ENCODE results near the gene FNDC4. TPM values are rescaled to one million over a fixed set of nuclear protein-coding genes. Genes with fewer than 3 reads are reported as not detected.
A peak's percentile ranks its signal among the peaks of the same experiment; 100 is the strongest.

Gene FNDC4
- total RNA-seq, 1 experiment from 2014 or later: 2.4 TPM

GRCh38 chr2:27522400-27522945 is 27.5 kb upstream of the FNDC4 start:
- H3K27me3 Mint-ChIP-seq (ENCODE audit: insufficient read depth, unreplicated experiment): peaks cover 4% of the 10 kb centered on the region
- H3K9me3 Mint-ChIP-seq (ENCODE audit: unreplicated experiment): no peaks in the 10 kb centered on the region
- no peak overlapping the region for H3K4me3 ChIP-seq (ENCODE audit: low read depth, low read length)
- no peaks in the 10 kb centered on the region; the same call in 1 of the 2 replicates for H3K27me3 ChIP-seq (replicated peaks; ENCODE audit: control insufficient read depth, insufficient read depth, low read length)
- no peak for TF ChIP-seq CTCF (IDR thresholded peaks at IDR 0.05; ENCODE audit: insufficient read depth in 1 of 2, low read depth in 1 of 2, low read length in 1 of 2, severe bottlenecking in 1 of 2, unreplicated experiment in 1 of 2)
- POLR2A ChIA-PET: no interaction called here
- no peak overlapping the region for H3K4me3 Mint-ChIP-seq (ENCODE audit: unreplicated experiment)
- CTCF ChIA-PET: no interaction called here
- no peaks in the 10 kb centered on the region for H3K36me3 ChIP-seq (ENCODE audit: control insufficient read depth, insufficient read depth, low read length)
- peak in 1 of 2 experiments; percentile 21 for DNase-seq
- no TSS peak for BruUV-seq (replicated peaks)
- intact Hi-C loops (cut with micrococcal nuclease; ENCODE audit: unreplicated experiment): no loop called here
- H3K36me3 Mint-ChIP-seq (ENCODE audit: insufficient read depth, unreplicated experiment): no peaks in the 10 kb centered on the region
- no peaks in the 10 kb centered on the region for H3K4me1 ChIP-seq
- H3K9me3 ChIP-seq: no peaks in the 10 kb centered on the region
- H3K27ac Mint-ChIP-seq (ENCODE audit: unreplicated experiment): no peak overlapping the region
- no peaks in the 10 kb centered on the region for H3K4me1 Mint-ChIP-seq (ENCODE audit: low read depth, unreplicated experiment)

GRCh38 chr2:27520316-27520715 is 25.3 kb upstream of the FNDC4 start:
- ChIA-PET POLR2A (no interaction called here), CTCF (no interaction called here)
- BruUV-seq (replicated peaks): no TSS peak
- TF ChIP-seq CTCF (IDR thresholded peaks at IDR 0.05; ENCODE audit: insufficient read depth in 1 of 2, low read depth in 1 of 2, low read length in 1 of 2, severe bottlenecking in 1 of 2, unreplicated experiment in 1 of 2): no peak
- Histone ChIP-seq H3K9me3 (no peaks in the 10 kb centered on the region), H3K27me3 (replicated peaks; ENCODE audit: control insufficient read depth, insufficient read depth, low read length) (no peaks in the 10 kb centered on the region; the same call in 1 of the 2 replicates), H3K4me3 (ENCODE audit: low read depth, low read length) (no peak overlapping the region), H3K36me3 (ENCODE audit: control insufficient read depth, insufficient read depth, low read length) (no peaks in the 10 kb centered on the region), H3K4me1 (no peaks in the 10 kb centered on the region)
- Mint-ChIP-seq H3K36me3 (ENCODE audit: insufficient read depth, unreplicated experiment) (no peaks in the 10 kb centered on the region), H3K4me3 (ENCODE audit: unreplicated experiment) (no peak overlapping the region), H3K27me3 (ENCODE audit: insufficient read depth, unreplicated experiment) (no peaks in the 10 kb centered on the region), H3K4me1 (ENCODE audit: low read depth, unreplicated experiment) (no peaks in the 10 kb centered on the region), H3K9me3 (ENCODE audit: unreplicated experiment) (no peaks in the 10 kb centered on the region), H3K27ac (ENCODE audit: unreplicated experiment) (no peak overlapping the region)
- intact Hi-C loops (cut with micrococcal nuclease; ENCODE audit: unreplicated experiment): no loop called here
- DNase-seq: no peak

GRCh38 chr2:27518782-27519113 is 23.7 kb upstream of the FNDC4 start:
- ChIA-PET CTCF (interaction anchor here (0.6 kb wide), 1 partner anchor 75 kb away, joined by 3 read pairs; no protein-coding TSS in a partner anchor), POLR2A (no interaction called here)
- no peak for TF ChIP-seq CTCF (IDR thresholded peaks at IDR 0.05; ENCODE audit: insufficient read depth in 1 of 2, low read depth in 1 of 2, low read length in 1 of 2, severe bottlenecking in 1 of 2, unreplicated experiment in 1 of 2)
- Histone ChIP-seq H3K4me1 (no peaks in the 10 kb centered on the region), H3K4me3 (ENCODE audit: low read depth, low read length) (no peak overlapping the region), H3K9me3 (no peaks in the 10 kb centered on the region), H3K36me3 (ENCODE audit: control insufficient read depth, insufficient read depth, low read length) (no peaks in the 10 kb centered on the region), H3K27me3 (replicated peaks; ENCODE audit: control insufficient read depth, insufficient read depth, low read length) (no peaks in the 10 kb centered on the region; the same call in 1 of the 2 replicates)
- no peak for DNase-seq
- H3K36me3 Mint-ChIP-seq (ENCODE audit: insufficient read depth, unreplicated experiment): no peaks in the 10 kb centered on the region
- H3K27ac Mint-ChIP-seq (ENCODE audit: unreplicated experiment): no peak overlapping the region
- no peak overlapping the region for H3K4me3 Mint-ChIP-seq (ENCODE audit: unreplicated experiment)
- no peaks in the 10 kb centered on the region for H3K27me3 Mint-ChIP-seq (ENCODE audit: insufficient read depth, unreplicated experiment)
- H3K9me3 Mint-ChIP-seq (ENCODE audit: unreplicated experiment): no peaks in the 10 kb centered on the region
- no TSS peak for BruUV-seq (replicated peaks)
- intact Hi-C loops (cut with micrococcal nuclease; ENCODE audit: unreplicated experiment): no loop called here
- H3K4me1 Mint-ChIP-seq (ENCODE audit: low read depth, unreplicated experiment): no peaks in the 10 kb centered on the region

All from Caco-2 (cell line).